ENCODE measurements around the gene BPIFB3. TPM values are rescaled to one million over a fixed set of nuclear protein-coding genes. Genes with fewer than 3 reads are reported as not detected.

BPIFB3 gene
- polyA plus RNA-seq, 3 donors: not detected

DNA sequence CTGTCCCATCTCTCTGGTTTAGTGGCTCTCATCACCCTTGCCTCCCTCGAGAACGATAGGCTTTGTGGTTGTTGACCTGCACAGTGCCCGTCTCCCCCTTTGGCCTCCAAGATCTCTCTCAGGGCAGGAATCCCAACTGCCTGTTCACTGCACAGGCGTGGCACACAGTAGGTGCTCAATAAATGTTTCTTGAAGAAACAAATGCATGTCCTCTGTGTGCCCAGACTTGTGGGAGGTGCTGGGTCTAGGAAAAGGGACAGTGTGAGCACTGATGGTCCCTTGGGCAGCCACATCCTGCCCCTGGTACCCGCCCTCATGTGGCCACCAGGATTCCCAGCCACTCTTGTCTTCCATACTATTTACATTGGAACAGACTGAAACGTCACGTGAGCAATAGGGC, 24.8 kb upstream of the BPIFB3 start:
- Mint-ChIP-seq H3K27ac (no peak overlapping the region), H3K27me3 (ENCODE audit: low read depth in 3 of 3) (peaks cover 0 to 2% (median 0%) of the 10 kb centered on the region in 3 donors), H3K4me1 (no peaks in the 10 kb centered on the region), H3K4me3 (no peak overlapping the region), H3K9me3 (no peaks in the 10 kb centered on the region), H3K36me3 (no peaks in the 10 kb centered on the region)
- 94% methylated on average over 6 of the region's 7 CpGs for WGBS (ENCODE audit: insufficient coverage)
- no peak overlapping the region for H2AFZ ChIP-seq (ENCODE audit: insufficient read depth, low read depth, low read length, poor library complexity, severe bottlenecking)
- no peaks in the 10 kb centered on the region for H3K4me1 ChIP-seq (ENCODE audit: control insufficient read depth in 1 of 2, insufficient read depth in 2 of 2, low read length in 2 of 2)
- no peak for DNase-seq
- H3K79me2 ChIP-seq (ENCODE audit: insufficient read depth, low read length): no peaks in the 10 kb centered on the region
- H3K4me3 ChIP-seq (replicated peaks in 1 of 3; ENCODE audit: low read depth in 2 of 3, low read length in 3 of 3): no peak overlapping the region
- intact Hi-C loops (cut with micrococcal nuclease): no loop called here
- no peaks in the 10 kb centered on the region for H4K20me1 ChIP-seq (ENCODE audit: insufficient read depth, low read length)
- H3K27ac ChIP-seq (ENCODE audit: low read depth in 1 of 2, low read length in 2 of 2): no peak overlapping the region
- no peak overlapping the region for H3K4me2 ChIP-seq (replicated peaks; ENCODE audit: extremely low read depth, low read length, poor library complexity, severe bottlenecking)
- H3K36me3 ChIP-seq (replicated peaks in 1 of 2; ENCODE audit: control insufficient read depth in 1 of 2, insufficient read depth in 2 of 2, low read length in 2 of 2): no peaks in the 10 kb centered on the region
- no peaks in the 10 kb centered on the region for H3K27me3 ChIP-seq (ENCODE audit: control insufficient read depth in 2 of 2, insufficient read depth in 2 of 2, low read length in 2 of 2)
- H3K9ac ChIP-seq (ENCODE audit: insufficient read depth, low read length, poor library complexity, severe bottlenecking): no peak overlapping the region
- no peaks in the 10 kb centered on the region for H3K9me3 ChIP-seq (replicated peaks in 1 of 2; ENCODE audit: control insufficient read depth in 1 of 2, insufficient read depth in 1 of 2, low read length in 2 of 2)
- TF ChIP-seq, protein P1, sequence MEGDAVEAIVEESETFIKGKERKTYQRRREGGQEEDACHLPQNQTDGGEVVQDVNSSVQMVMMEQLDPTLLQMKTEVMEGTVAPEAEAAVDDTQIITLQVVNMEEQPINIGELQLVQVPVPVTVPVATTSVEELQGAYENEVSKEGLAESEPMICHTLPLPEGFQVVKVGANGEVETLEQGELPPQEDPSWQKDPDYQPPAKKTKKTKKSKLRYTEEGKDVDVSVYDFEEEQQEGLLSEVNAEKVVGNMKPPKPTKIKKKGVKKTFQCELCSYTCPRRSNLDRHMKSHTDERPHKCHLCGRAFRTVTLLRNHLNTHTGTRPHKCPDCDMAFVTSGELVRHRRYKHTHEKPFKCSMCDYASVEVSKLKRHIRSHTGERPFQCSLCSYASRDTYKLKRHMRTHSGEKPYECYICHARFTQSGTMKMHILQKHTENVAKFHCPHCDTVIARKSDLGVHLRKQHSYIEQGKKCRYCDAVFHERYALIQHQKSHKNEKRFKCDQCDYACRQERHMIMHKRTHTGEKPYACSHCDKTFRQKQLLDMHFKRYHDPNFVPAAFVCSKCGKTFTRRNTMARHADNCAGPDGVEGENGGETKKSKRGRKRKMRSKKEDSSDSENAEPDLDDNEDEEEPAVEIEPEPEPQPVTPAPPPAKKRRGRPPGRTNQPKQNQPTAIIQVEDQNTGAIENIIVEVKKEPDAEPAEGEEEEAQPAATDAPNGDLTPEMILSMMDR (IDR thresholded peaks at IDR 0.05): no peak

DNA sequence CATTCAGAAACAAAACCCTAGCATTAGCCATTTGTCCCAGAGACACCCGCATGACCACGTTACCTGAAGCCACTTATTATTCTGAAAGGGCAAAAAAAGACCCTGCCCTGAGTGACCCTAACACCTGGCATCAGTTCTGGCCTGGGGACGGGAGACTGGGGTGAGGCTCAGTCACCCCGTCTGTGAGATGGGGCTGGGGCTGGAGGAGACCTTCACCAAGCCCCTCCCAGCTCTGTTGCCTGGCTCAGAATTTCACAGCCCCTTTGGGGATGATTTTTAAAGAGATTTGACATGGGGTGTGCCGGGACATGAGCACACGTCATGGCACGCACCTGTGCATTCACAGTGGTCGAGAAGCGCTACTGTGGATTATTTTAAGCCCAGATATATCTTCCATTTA, 23.6 kb upstream of the BPIFB3 start:
- H3K9ac ChIP-seq (ENCODE audit: insufficient read depth, low read length, poor library complexity, severe bottlenecking): no peak overlapping the region
- no peak overlapping the region for H3K4me3 Mint-ChIP-seq
- no peak for DNase-seq
- H3K9me3 Mint-ChIP-seq: no peaks in the 10 kb centered on the region
- H3K27me3 Mint-ChIP-seq (ENCODE audit: low read depth in 3 of 3): peaks cover 0 to 4% (median 4%) of the 10 kb centered on the region in 3 donors
- no peaks in the 10 kb centered on the region for H3K36me3 Mint-ChIP-seq
- TF ChIP-seq, protein P1 (IDR thresholded peaks at IDR 0.05): no peak
- H3K27ac Mint-ChIP-seq: no peak overlapping the region
- no peaks in the 10 kb centered on the region for H3K36me3 ChIP-seq (replicated peaks in 1 of 2; ENCODE audit: control insufficient read depth in 1 of 2, insufficient read depth in 2 of 2, low read length in 2 of 2)
- H4K20me1 ChIP-seq (ENCODE audit: insufficient read depth, low read length): no peaks in the 10 kb centered on the region
- no peak overlapping the region for H3K4me2 ChIP-seq (replicated peaks; ENCODE audit: extremely low read depth, low read length, poor library complexity, severe bottlenecking)
- H3K27ac ChIP-seq (ENCODE audit: low read depth in 1 of 2, low read length in 2 of 2): no peak overlapping the region
- H3K9me3 ChIP-seq (replicated peaks in 1 of 2; ENCODE audit: control insufficient read depth in 1 of 2, insufficient read depth in 1 of 2, low read length in 2 of 2): no peaks in the 10 kb centered on the region
- intact Hi-C loops (cut with micrococcal nuclease): no loop called here
- 93% methylated on average over 7 of the region's 9 CpGs for WGBS (ENCODE audit: insufficient coverage)
- no peaks in the 10 kb centered on the region for H3K79me2 ChIP-seq (ENCODE audit: insufficient read depth, low read length)
- H2AFZ ChIP-seq (ENCODE audit: insufficient read depth, low read depth, low read length, poor library complexity, severe bottlenecking): no peak overlapping the region
- no peaks in the 10 kb centered on the region for H3K4me1 Mint-ChIP-seq
- H3K27me3 ChIP-seq (ENCODE audit: control insufficient read depth in 2 of 2, insufficient read depth in 2 of 2, low read length in 2 of 2): no peaks in the 10 kb centered on the region
- H3K4me3 ChIP-seq (replicated peaks in 1 of 3; ENCODE audit: low read depth in 2 of 3, low read length in 3 of 3): no peak overlapping the region
- no peaks in the 10 kb centered on the region for H3K4me1 ChIP-seq (ENCODE audit: control insufficient read depth in 1 of 2, insufficient read depth in 2 of 2, low read length in 2 of 2)

All from CD14-positive monocyte (primary cell).